MM.1S (cell line): Measurements from ENCODE around the gene STK10.

Experiments
- DNase-seq: peaks from one replicate; pipeline ENCODE4 v3.0.0-alpha.2; 2015
- H2AFZ ChIP-seq: fragments of 300-600 bp; sonication (generic); 2 replicates; pipeline ENCODE4 v1.6.0; 2016; ENCODE audit warnings: antibody characterized with exemption, low read length
- H3F3A ChIP-seq: fragments of 300-600 bp; sonication (generic); 2 replicates; pipeline ENCODE4 v1.6.1; 2016; ENCODE audit warnings: mild to moderate bottlenecking, antibody characterized with exemption, low read length, moderate library complexity, mixed read lengths; ENCODE audit not compliant: insufficient read depth
- H3K27ac ChIP-seq: fragments of 300-600 bp; sonication (generic); 2 replicates; pipeline ENCODE4 v1.5.1; 2016; ENCODE audit warnings: mild to moderate bottlenecking, low read length
- H3K27me3 ChIP-seq: fragments of 300-600 bp; sonication (generic); replicated peaks from 2 replicates; pipeline ENCODE4 v1.6.0; 2016; ENCODE audit warnings: low read length; ENCODE audit not compliant: insufficient read depth
- H3K36me3 ChIP-seq: fragments of 300-600 bp; sonication (generic); replicated peaks from 2 replicates; pipeline ENCODE4 v1.6.1; 2016; ENCODE audit warnings: mild to moderate bottlenecking, low read length, mixed read lengths; ENCODE audit not compliant: insufficient read depth
- H3K4me1 ChIP-seq: fragments of 300-600 bp; sonication (generic); 2 replicates; pipeline ENCODE4 v1.6.1; 2016; ENCODE audit warnings: low read length, mixed read lengths
- H3K4me2 ChIP-seq: fragments of 300-600 bp; sonication (generic); 2 replicates; pipeline ENCODE4 v1.6.0; 2016; ENCODE audit warnings: low read depth, low read length
- H3K4me3 ChIP-seq: fragments of 300-600 bp; sonication (generic); 2 replicates; pipeline ENCODE4 v1.5.1; 2016; ENCODE audit warnings: low read length, mixed read lengths
- H3K79me2 ChIP-seq: fragments of 300-600 bp; sonication (generic); 2 replicates; pipeline ENCODE4 v1.6.1; 2016; ENCODE audit warnings: mixed run types, low read length, mixed read lengths
- H3K9ac ChIP-seq: fragments of 300-600 bp; sonication (generic); 2 replicates; pipeline ENCODE4 v1.6.1; 2016; ENCODE audit warnings: low read length, mixed read lengths
- H3K9me2 ChIP-seq: fragments of 300-600 bp; sonication (generic); replicated peaks from 2 replicates; pipeline ENCODE4 v1.6.1; 2016; ENCODE audit warnings: mild to moderate bottlenecking, low read length, mixed read lengths; ENCODE audit not compliant: insufficient read depth
- H3K9me3 ChIP-seq: fragments of 300-600 bp; sonication (generic); replicated peaks from 2 replicates; pipeline ENCODE4 v1.6.1; 2016; ENCODE audit warnings: mild to moderate bottlenecking, low read length, mixed read lengths; ENCODE audit not compliant: insufficient read depth
- H4K20me1 ChIP-seq: fragments of 300-600 bp; sonication (generic); 2 replicates; pipeline ENCODE4 v1.6.1; 2016; ENCODE audit warnings: mild to moderate bottlenecking, low read length, moderate library complexity, mixed read lengths; ENCODE audit not compliant: insufficient read depth
- CTCF ChIP-seq: fragments of 300-600 bp; sonication (generic); IDR thresholded peaks from 2 replicates; pipeline ENCODE4 v1.5.1; 2016; ENCODE audit warnings: antibody characterized with exemption, low read length, mixed read lengths
- EZH2 ChIP-seq: fragments of 300-600 bp; sonication (generic); optimal IDR thresholded peaks from 2 replicates; pipeline ENCODE3; 2017; ENCODE audit warnings: low read depth, mild to moderate bottlenecking, antibody characterized with exemption, low read length, mixed read lengths
- EZH2phosphoT487 ChIP-seq: fragments of 300-600 bp; sonication (generic); IDR thresholded peaks from 2 replicates; pipeline ENCODE4 v1.6.1; 2018; ENCODE audit warnings: antibody characterized with exemption, low read length

Gene STK10

GRCh38 chr5:172048170-172048422 lies 139.9 kb downstream of the STK10 start:
- no peaks in the 10 kb centered on the region for H4K20me1 ChIP-seq
- no peak overlapping the region for H3K4me3 ChIP-seq
- H3K9me2 ChIP-seq = no peaks in the 10 kb centered on the region
- H3K4me1 ChIP-seq = no peaks in the 10 kb centered on the region
- no peak overlapping the region for H2AFZ ChIP-seq
- DNase-seq = no peak
- H3K9ac ChIP-seq = no peak overlapping the region
- peaks cover 5% of the 10 kb centered on the region; the same call in 1 of the 2 replicates for H3K36me3 ChIP-seq
- no peaks in the 10 kb centered on the region for H3K9me3 ChIP-seq
- no peaks in the 10 kb centered on the region for H3K27me3 ChIP-seq
- no peak overlapping the region for H3K27ac ChIP-seq
- no peak overlapping the region for H3K4me2 ChIP-seq
- TF ChIP-seq EZH2 (no peak), EZH2phosphoT487 (no peak), CTCF (no peak)
- no peaks in the 10 kb centered on the region for H3K79me2 ChIP-seq
- no peaks in the 10 kb centered on the region for H3F3A ChIP-seq

GRCh38 chr5:172046593-172046992 lies 141.4 kb downstream of the STK10 start:
- no peaks in the 10 kb centered on the region for H3K9me2 ChIP-seq
- H3K27ac ChIP-seq = no peak overlapping the region
- H3F3A ChIP-seq = no peaks in the 10 kb centered on the region
- H2AFZ ChIP-seq = no peak overlapping the region
- no peaks in the 10 kb centered on the region for H3K9me3 ChIP-seq
- no peaks in the 10 kb centered on the region for H3K4me1 ChIP-seq
- no peaks in the 10 kb centered on the region for H3K79me2 ChIP-seq
- no peak overlapping the region for H3K4me2 ChIP-seq
- no peak overlapping the region for H3K9ac ChIP-seq
- H3K36me3 ChIP-seq = peaks cover 5% of the 10 kb centered on the region; the same call in 1 of the 2 replicates
- DNase-seq = no peak
- no peak overlapping the region for H3K4me3 ChIP-seq
- H4K20me1 ChIP-seq = no peaks in the 10 kb centered on the region
- TF ChIP-seq CTCF = no peak
- no peak for TF ChIP-seq EZH2
- no peak for TF ChIP-seq EZH2phosphoT487
- no peaks in the 10 kb centered on the region for H3K27me3 ChIP-seq

DNA sequence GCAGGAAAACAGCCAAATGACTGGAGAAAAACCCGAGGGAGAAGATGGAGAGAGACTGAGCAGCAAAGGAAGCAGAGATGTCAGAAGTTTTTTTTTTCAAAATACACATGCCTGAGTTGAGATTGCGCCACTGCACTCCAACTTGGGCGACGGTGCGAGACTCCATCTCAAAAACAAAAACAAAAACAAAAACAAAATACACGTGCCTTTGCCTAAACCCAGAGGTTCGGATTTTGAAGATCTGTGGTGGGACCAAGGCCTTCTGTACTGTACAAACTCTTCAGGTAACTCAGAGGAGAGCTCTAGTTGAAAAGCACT lies 142.8 kb downstream of the STK10 start:
- Histone ChIP-seq H4K20me1 (no peaks in the 10 kb centered on the region), H3K9me2 (no peaks in the 10 kb centered on the region), H3K4me2 (no peak overlapping the region), H2AFZ (no peak overlapping the region), H3K4me1 (no peaks in the 10 kb centered on the region), H3K27me3 (no peaks in the 10 kb centered on the region), H3K4me3 (no peak overlapping the region), H3K9ac (no peak overlapping the region), H3F3A (no peaks in the 10 kb centered on the region), H3K36me3 (peaks cover 3% of the 10 kb centered on the region; the same call in 1 of the 2 replicates), H3K9me3 (no peaks in the 10 kb centered on the region), H3K27ac (no peak overlapping the region), H3K79me2 (no peaks in the 10 kb centered on the region)
- no peak for TF ChIP-seq EZH2phosphoT487
- TF ChIP-seq CTCF = no peak
- no peak for TF ChIP-seq EZH2
- no peak for DNase-seq
